Measurements from ENCODE around the gene SIL1. TPM values are rescaled to one million over a fixed set of nuclear protein-coding genes. Genes with fewer than 3 reads are reported as not detected.

The SIL1 gene
- total RNA-seq, 1 experiment from 2014 or later = 114 TPM

DNA sequence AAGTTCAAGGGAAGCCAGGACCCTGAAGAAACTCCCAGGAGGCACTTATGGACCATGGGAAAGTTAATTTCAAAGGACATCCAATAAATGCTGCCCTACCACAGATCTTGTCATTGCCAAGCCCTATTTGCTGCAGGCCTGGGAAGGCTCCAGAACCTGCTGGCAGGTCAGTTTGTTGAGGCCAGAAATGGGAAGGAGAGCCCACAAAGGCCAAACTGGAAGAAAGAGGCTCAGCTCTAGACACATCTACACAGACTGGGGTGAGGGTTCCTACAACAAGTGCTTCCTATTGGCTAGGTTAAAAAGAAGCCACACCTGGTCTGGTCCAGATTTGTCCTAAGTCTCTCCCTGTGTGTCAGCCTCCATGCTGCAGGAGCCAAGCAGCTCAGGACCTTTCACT lies 94.4 kb downstream of the SIL1 start:
- DNase-seq (ENCODE audit: unreplicated experiment) = no peak
- intact Hi-C loops (cut with micrococcal nuclease) = no loop called here
- Mint-ChIP-seq H3K9me3 (ENCODE audit: unreplicated experiment) (no peaks in the 10 kb centered on the region), H3K4me3 (ENCODE audit: unreplicated experiment) (no peak overlapping the region), H3K27ac (ENCODE audit: low read depth, unreplicated experiment) (no peak overlapping the region), H3K4me1 (ENCODE audit: insufficient read depth, unreplicated experiment) (peaks cover 25% of the 10 kb centered on the region), H3K27me3 (ENCODE audit: insufficient read depth, unreplicated experiment) (no peaks in the 10 kb centered on the region), H3K36me3 (ENCODE audit: insufficient read depth, unreplicated experiment) (peaks cover 5% of the 10 kb centered on the region)
- BruUV-seq (replicated peaks) = no TSS peak
- TF ChIP-seq, protein P1, sequence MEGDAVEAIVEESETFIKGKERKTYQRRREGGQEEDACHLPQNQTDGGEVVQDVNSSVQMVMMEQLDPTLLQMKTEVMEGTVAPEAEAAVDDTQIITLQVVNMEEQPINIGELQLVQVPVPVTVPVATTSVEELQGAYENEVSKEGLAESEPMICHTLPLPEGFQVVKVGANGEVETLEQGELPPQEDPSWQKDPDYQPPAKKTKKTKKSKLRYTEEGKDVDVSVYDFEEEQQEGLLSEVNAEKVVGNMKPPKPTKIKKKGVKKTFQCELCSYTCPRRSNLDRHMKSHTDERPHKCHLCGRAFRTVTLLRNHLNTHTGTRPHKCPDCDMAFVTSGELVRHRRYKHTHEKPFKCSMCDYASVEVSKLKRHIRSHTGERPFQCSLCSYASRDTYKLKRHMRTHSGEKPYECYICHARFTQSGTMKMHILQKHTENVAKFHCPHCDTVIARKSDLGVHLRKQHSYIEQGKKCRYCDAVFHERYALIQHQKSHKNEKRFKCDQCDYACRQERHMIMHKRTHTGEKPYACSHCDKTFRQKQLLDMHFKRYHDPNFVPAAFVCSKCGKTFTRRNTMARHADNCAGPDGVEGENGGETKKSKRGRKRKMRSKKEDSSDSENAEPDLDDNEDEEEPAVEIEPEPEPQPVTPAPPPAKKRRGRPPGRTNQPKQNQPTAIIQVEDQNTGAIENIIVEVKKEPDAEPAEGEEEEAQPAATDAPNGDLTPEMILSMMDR (IDR thresholded peaks at IDR 0.05; ENCODE audit: unreplicated experiment) = no peak
- ChIA-PET CTCF (no interaction called here), POLR2A (no interaction called here)

DNA sequence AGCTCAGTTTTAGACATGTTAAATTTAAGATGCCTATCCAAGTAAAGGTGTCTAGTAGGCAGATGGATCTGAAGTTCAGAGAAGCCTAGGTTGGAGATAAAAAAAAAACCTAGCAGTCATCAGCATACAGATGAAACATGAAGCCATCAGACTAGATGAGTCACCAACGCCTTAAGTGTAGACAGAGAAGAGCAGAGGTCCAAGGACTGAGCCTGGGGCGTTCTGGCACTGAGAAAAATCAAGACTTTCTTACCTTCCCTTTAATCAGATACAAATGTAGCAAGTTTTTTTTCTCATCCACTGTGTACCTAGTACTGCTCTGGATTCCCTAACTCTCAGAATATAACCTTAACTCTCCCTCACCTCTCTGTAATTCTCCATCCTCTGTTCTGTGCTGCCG lies 97.3 kb downstream of the SIL1 start:
- POLR2A ChIA-PET = interaction anchor here (0.7 kb wide), 1 partner anchor 127 kb away, joined by 3 read pairs; no protein-coding TSS in a partner anchor
- peak; percentile 91 for DNase-seq (ENCODE audit: unreplicated experiment)
- intact Hi-C loops (cut with micrococcal nuclease) = no loop called here
- H3K27me3 Mint-ChIP-seq (ENCODE audit: insufficient read depth, unreplicated experiment) = no peaks in the 10 kb centered on the region
- BruUV-seq (replicated peaks) = no TSS peak
- no peaks in the 10 kb centered on the region for H3K9me3 Mint-ChIP-seq (ENCODE audit: unreplicated experiment)
- TF ChIP-seq, protein P1 (IDR thresholded peaks at IDR 0.05; ENCODE audit: unreplicated experiment) = no peak
- peaks cover 17% of the 10 kb centered on the region for H3K36me3 Mint-ChIP-seq (ENCODE audit: insufficient read depth, unreplicated experiment)
- H3K27ac Mint-ChIP-seq (ENCODE audit: low read depth, unreplicated experiment) = no peak overlapping the region
- CTCF ChIA-PET = interaction anchor here (0.6 to 0.7 kb wide), 2 partner anchors 34 to 444 kb away, joined by 3 to 5 read pairs; no protein-coding TSS in a partner anchor
- peaks cover 25% of the 10 kb centered on the region for H3K4me1 Mint-ChIP-seq (ENCODE audit: insufficient read depth, unreplicated experiment)
- no peak overlapping the region for H3K4me3 Mint-ChIP-seq (ENCODE audit: unreplicated experiment)

DNA sequence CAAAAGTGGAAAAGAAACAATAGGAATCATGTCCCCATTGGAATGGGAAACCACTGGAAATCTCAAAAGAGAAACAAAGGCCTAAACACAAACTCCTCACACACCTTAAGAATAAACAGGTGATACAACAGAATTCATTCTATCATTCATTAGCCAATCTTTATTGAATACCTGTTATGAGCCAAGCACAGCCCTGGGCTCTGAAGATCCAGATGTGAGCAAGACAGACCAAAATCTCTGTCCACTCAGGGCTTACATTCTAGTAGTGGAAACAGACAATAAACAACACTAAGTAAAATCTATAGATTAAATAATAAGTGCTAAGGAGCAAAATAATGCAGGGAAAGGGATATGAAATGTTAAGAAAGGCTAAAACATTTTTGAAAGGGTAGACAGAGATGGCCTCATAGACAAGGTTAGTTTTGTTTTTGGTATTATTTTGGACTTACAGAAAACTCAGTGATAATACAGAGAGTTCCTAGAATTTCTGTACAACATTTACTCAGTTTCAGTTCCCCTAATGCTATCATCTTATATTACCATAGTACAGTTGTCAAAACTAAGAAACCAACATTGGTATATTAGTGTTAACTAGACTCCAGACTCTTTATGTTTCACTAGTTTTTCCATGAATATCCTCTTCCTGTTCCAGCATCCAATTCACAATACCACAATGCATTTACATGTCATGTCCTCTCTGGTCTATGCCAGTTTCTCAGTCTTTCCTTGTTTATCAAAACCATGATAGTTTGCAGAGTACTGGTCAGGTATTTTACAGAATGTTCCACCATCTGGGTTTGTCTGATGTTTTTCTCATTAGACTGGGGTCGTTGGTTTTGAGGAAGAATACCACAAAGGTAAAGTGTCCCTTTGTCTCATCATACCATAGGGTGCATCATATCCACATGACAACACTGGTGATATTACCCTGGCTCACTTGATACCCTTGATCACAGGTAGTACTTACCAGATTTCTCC lies 103.7 kb downstream of the SIL1 start:
- intact Hi-C loops (cut with micrococcal nuclease) = no loop called here
- no TSS peak for BruUV-seq (replicated peaks)
- TF ChIP-seq, protein P1 (IDR thresholded peaks at IDR 0.05; ENCODE audit: unreplicated experiment) = no peak
- ChIA-PET CTCF (interaction anchor here (0.6 kb wide), 1 partner anchor 151 kb away, joined by 3 read pairs; no protein-coding TSS in a partner anchor), POLR2A (no interaction called here)
- Mint-ChIP-seq H3K27ac (ENCODE audit: low read depth, unreplicated experiment) (no peak overlapping the region), H3K36me3 (ENCODE audit: insufficient read depth, unreplicated experiment) (peaks cover 17% of the 10 kb centered on the region), H3K4me3 (ENCODE audit: unreplicated experiment) (no peak overlapping the region), H3K27me3 (ENCODE audit: insufficient read depth, unreplicated experiment) (no peaks in the 10 kb centered on the region), H3K9me3 (ENCODE audit: unreplicated experiment) (no peaks in the 10 kb centered on the region), H3K4me1 (ENCODE audit: insufficient read depth, unreplicated experiment) (no peaks in the 10 kb centered on the region)
- DNase-seq (ENCODE audit: unreplicated experiment) = no peak

DNA sequence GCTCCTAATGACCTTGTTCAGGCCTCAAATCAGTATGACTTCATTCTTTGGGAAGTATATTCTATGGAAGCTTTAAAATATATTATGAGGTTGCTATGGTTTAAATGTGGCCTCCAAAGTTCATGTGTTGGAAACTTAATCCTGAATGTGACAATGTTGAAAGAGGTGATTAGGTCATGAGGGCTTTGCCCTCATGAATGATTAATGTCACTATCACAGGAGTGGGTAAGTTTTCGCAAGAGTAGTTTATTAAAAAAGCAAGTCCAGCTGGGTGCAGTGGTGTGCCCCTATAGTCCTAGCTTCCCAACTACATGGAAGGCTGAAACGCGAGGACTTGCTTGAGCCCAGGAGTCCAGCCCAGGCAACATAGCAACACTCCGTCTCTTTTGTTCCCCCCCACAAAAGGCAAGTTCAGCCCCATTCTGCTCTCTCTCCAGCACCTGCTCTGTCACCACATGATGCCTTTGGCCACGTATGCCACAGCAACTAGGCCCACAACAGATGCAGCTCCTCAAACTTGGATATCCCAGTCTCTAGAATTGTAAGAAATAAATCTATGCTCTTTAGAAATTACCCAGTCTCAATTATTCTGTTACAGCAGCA lies 105.3 kb downstream of the SIL1 start:
- no TSS peak for BruUV-seq (replicated peaks)
- ChIA-PET CTCF (interaction anchor here (1.2 kb wide), 1 partner anchor 169 kb away, joined by 4 read pairs; no protein-coding TSS in a partner anchor), POLR2A (no interaction called here)
- H3K36me3 Mint-ChIP-seq (ENCODE audit: insufficient read depth, unreplicated experiment) = peaks cover 10% of the 10 kb centered on the region
- no peaks in the 10 kb centered on the region for H3K27me3 Mint-ChIP-seq (ENCODE audit: insufficient read depth, unreplicated experiment)
- H3K27ac Mint-ChIP-seq (ENCODE audit: low read depth, unreplicated experiment) = no peak overlapping the region
- H3K4me1 Mint-ChIP-seq (ENCODE audit: insufficient read depth, unreplicated experiment) = no peaks in the 10 kb centered on the region
- no peak overlapping the region for H3K4me3 Mint-ChIP-seq (ENCODE audit: unreplicated experiment)
- TF ChIP-seq, protein P1 (IDR thresholded peaks at IDR 0.05; ENCODE audit: unreplicated experiment) = no peak
- intact Hi-C loops (cut with micrococcal nuclease) = no loop called here
- no peaks in the 10 kb centered on the region for H3K9me3 Mint-ChIP-seq (ENCODE audit: unreplicated experiment)
- no peak for DNase-seq (ENCODE audit: unreplicated experiment)

Data from MCF 10A (cell line).